Panc1 (cell line): ENCODE data around the gene ERC2.

Source experiments
- TCF7L2 ChIP-seq: IDR thresholded peaks from 2 replicates; pipeline ENCODE4 v1.6.1; 2011; ENCODE audit warnings: mild to moderate bottlenecking, low read depth, low read length, inconsistent platforms
- TF ChIP-seq, protein P1 (sequence below): fragments of 450-650 bp; IDR thresholded peaks from 2 replicates; pipeline ENCODE4 v1.5.1; 2017; ENCODE audit warnings: mild to moderate bottlenecking

- TF ChIP-seq, protein P1, sequence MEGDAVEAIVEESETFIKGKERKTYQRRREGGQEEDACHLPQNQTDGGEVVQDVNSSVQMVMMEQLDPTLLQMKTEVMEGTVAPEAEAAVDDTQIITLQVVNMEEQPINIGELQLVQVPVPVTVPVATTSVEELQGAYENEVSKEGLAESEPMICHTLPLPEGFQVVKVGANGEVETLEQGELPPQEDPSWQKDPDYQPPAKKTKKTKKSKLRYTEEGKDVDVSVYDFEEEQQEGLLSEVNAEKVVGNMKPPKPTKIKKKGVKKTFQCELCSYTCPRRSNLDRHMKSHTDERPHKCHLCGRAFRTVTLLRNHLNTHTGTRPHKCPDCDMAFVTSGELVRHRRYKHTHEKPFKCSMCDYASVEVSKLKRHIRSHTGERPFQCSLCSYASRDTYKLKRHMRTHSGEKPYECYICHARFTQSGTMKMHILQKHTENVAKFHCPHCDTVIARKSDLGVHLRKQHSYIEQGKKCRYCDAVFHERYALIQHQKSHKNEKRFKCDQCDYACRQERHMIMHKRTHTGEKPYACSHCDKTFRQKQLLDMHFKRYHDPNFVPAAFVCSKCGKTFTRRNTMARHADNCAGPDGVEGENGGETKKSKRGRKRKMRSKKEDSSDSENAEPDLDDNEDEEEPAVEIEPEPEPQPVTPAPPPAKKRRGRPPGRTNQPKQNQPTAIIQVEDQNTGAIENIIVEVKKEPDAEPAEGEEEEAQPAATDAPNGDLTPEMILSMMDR: no peak
- no peak for TF ChIP-seq TCF7L2
These were observed 676.3 kb downstream of the ERC2 start for GRCh38 chr3:55792009-55792408.
